Measurements from ENCODE around the gene SETD9. TPM values are rescaled to one million over a fixed set of nuclear protein-coding genes. Genes with fewer than 3 reads are reported as not detected.

The SETD9 gene
- polyA plus RNA-seq, 3 donors = 5.8 to 24.8 (median 7.8) TPM

- DNase-seq = no peak
- H3K36me3 Mint-ChIP-seq = peaks cover 74 to 88% of the 10 kb centered on the region in 2 donors
- intact Hi-C loops (cut with micrococcal nuclease) = no loop called here
- no peaks in the 10 kb centered on the region for H3K4me1 Mint-ChIP-seq
- H3K9ac ChIP-seq (ENCODE audit: insufficient read depth, low read length, poor library complexity, severe bottlenecking) = no peak overlapping the region
- peaks cover 100% of the 10 kb centered on the region for H4K20me1 ChIP-seq (ENCODE audit: insufficient read depth, low read length)
- no peak overlapping the region for H2AFZ ChIP-seq (ENCODE audit: insufficient read depth, low read depth, low read length, poor library complexity, severe bottlenecking)
- H3K4me3 Mint-ChIP-seq = no peak overlapping the region
- H3K27me3 Mint-ChIP-seq (ENCODE audit: low read depth in 3 of 3) = no peaks in the 10 kb centered on the region
- WGBS (ENCODE audit: insufficient coverage) = no CpG with 5 or more reads among the region's 3 CpGs
- H3K4me2 ChIP-seq (replicated peaks; ENCODE audit: extremely low read depth, low read length, poor library complexity, severe bottlenecking) = no peak overlapping the region
- H3K36me3 ChIP-seq (replicated peaks in 1 of 2; ENCODE audit: control insufficient read depth in 1 of 2, insufficient read depth in 2 of 2, low read length in 2 of 2) = peaks cover 93 to 100% of the 10 kb centered on the region in 2 donors
- no peaks in the 10 kb centered on the region for H3K9me3 ChIP-seq (replicated peaks in 1 of 2; ENCODE audit: control insufficient read depth in 1 of 2, insufficient read depth in 1 of 2, low read length in 2 of 2)
- no peak overlapping the region for H3K27ac Mint-ChIP-seq
- peaks cover 97% of the 10 kb centered on the region for H3K79me2 ChIP-seq (ENCODE audit: insufficient read depth, low read length)
- H3K27me3 ChIP-seq (ENCODE audit: control insufficient read depth in 2 of 2, insufficient read depth in 2 of 2, low read length in 2 of 2) = no peaks in the 10 kb centered on the region
- no peak for TF ChIP-seq CTCF (IDR thresholded peaks at IDR 0.05)
- H3K4me3 ChIP-seq (replicated peaks in 1 of 3; ENCODE audit: low read depth in 2 of 3, low read length in 3 of 3) = no peak overlapping the region
- H3K27ac ChIP-seq (ENCODE audit: low read depth in 1 of 2, low read length in 2 of 2) = peak overlapping the region in 1 of 2 donors; percentile 8
- no peaks in the 10 kb centered on the region for H3K4me1 ChIP-seq (ENCODE audit: control insufficient read depth in 1 of 2, insufficient read depth in 2 of 2, low read length in 2 of 2)
- H3K9me3 Mint-ChIP-seq = no peaks in the 10 kb centered on the region
These were observed 46.5 kb upstream of the SETD9 start for GRCh38 chr5:56862909-56863308.

- no peak for DNase-seq
- no peaks in the 10 kb centered on the region for H3K9me3 Mint-ChIP-seq
- H3K9ac ChIP-seq (ENCODE audit: insufficient read depth, low read length, poor library complexity, severe bottlenecking) = no peak overlapping the region
- no peak overlapping the region for H3K4me3 ChIP-seq (replicated peaks in 1 of 3; ENCODE audit: low read depth in 2 of 3, low read length in 3 of 3)
- H3K27ac ChIP-seq (ENCODE audit: low read depth in 1 of 2, low read length in 2 of 2) = peak overlapping the region in 1 of 2 donors; percentile 17
- H3K4me1 Mint-ChIP-seq = peaks cover 26% of the 10 kb centered on the region
- H3K36me3 Mint-ChIP-seq = peaks cover 77 to 88% of the 10 kb centered on the region in 2 donors
- H3K4me2 ChIP-seq (replicated peaks; ENCODE audit: extremely low read depth, low read length, poor library complexity, severe bottlenecking) = no peak overlapping the region
- peaks cover 92% of the 10 kb centered on the region for H3K79me2 ChIP-seq (ENCODE audit: insufficient read depth, low read length)
- no CpG with 5 or more reads among the region's 2 CpGs for WGBS (ENCODE audit: insufficient coverage)
- no peak overlapping the region for H2AFZ ChIP-seq (ENCODE audit: insufficient read depth, low read depth, low read length, poor library complexity, severe bottlenecking)
- intact Hi-C loops (cut with micrococcal nuclease) = loop anchor here in 1 of 2 donors (10.0 kb wide), 1 partner anchor 927 kb away; no protein-coding TSS in a partner anchor
- no peaks in the 10 kb centered on the region for H3K9me3 ChIP-seq (replicated peaks in 1 of 2; ENCODE audit: control insufficient read depth in 1 of 2, insufficient read depth in 1 of 2, low read length in 2 of 2)
- no peaks in the 10 kb centered on the region for H3K27me3 Mint-ChIP-seq (ENCODE audit: low read depth in 3 of 3)
- TF ChIP-seq CTCF (IDR thresholded peaks at IDR 0.05) = no peak
- no peak overlapping the region for H3K4me3 Mint-ChIP-seq
- peaks cover 95 to 99% of the 10 kb centered on the region in 2 donors for H3K36me3 ChIP-seq (replicated peaks in 1 of 2; ENCODE audit: control insufficient read depth in 1 of 2, insufficient read depth in 2 of 2, low read length in 2 of 2)
- peaks cover 99% of the 10 kb centered on the region for H4K20me1 ChIP-seq (ENCODE audit: insufficient read depth, low read length)
- no peaks in the 10 kb centered on the region for H3K27me3 ChIP-seq (ENCODE audit: control insufficient read depth in 2 of 2, insufficient read depth in 2 of 2, low read length in 2 of 2)
- H3K27ac Mint-ChIP-seq = peak overlapping the region in 1 of 7 donors; percentile 52
- H3K4me1 ChIP-seq (ENCODE audit: control insufficient read depth in 1 of 2, insufficient read depth in 2 of 2, low read length in 2 of 2) = peaks cover 4 to 6% of the 10 kb centered on the region in 2 donors
These were observed 37.6 kb upstream of the SETD9 start for GRCh38 chr5:56871777-56872176.

Data from CD14-positive monocyte (primary cell).